Right cardiac atrium (tissue), 5 donors: ENCODE measurements around the gene LGALS7B. TPM values are rescaled to one million over a fixed set of nuclear protein-coding genes. Genes with fewer than 3 reads are reported as not detected.
"Not testable (repeated sequence)": the region's sequence is repeated elsewhere in the genome, so short reads cannot be mapped to it uniquely, and the experiment has no call there.

Experiments
- ATAC-seq, 2 donors: fragments of 200-7000 bp; cut with Tn5 transposase; one replicate each; pipeline versions ENCODE4 v1.8.0 to v1.9.1; 2020; ENCODE audit warnings: moderate library complexity in 2 of 2, mild to moderate bottlenecking in 1 of 2
- DNase-seq, 3 donors: peaks; one replicate each; pipeline ENCODE4 v3.0.0-alpha.2; 2020
- H3K27ac ChIP-seq: one replicate; pipeline ENCODE4 v1.5.1; 2013; ENCODE audit warnings: mild to moderate bottlenecking, low read length, control low read depth, moderate library complexity
- H3K27me3 ChIP-seq: one replicate; pipeline ENCODE4 v1.6.1; 2013; ENCODE audit not compliant: control insufficient read depth, insufficient read depth
- H3K4me1 ChIP-seq: one replicate; pipeline ENCODE4 v1.6.1; 2013; ENCODE audit warnings: low read length; ENCODE audit not compliant: control insufficient read depth, insufficient read depth
- H3K4me3 ChIP-seq: one replicate; pipeline ENCODE4 v1.5.1; 2013; ENCODE audit warnings: low read length, control low read depth
- H3K9me3 ChIP-seq: one replicate; pipeline ENCODE4 v1.6.1; 2013; ENCODE audit warnings: low read length; ENCODE audit not compliant: control insufficient read depth
- WGBS: extraction: QIAGEN DNeasy Blood & Tissue Kit; methylation state at CpG from one replicate; pipeline ENCODE4 v1.1.7; 2013; 5-methylcytosine and 5-hydroxymethylcytosine counted together
- intact Hi-C, 4 donors: fragments of 100-400 bp; cut with DNase I; formaldehyde crosslinking; loops; one replicate each; pipeline versions ENCODE4 v1.11.0 to v1.14.0; 2022 to 2023
- polyA plus RNA-seq: library from polyadenylated mRNA; stranded (reverse); fragments of 200-250 nt; gene quantifications from one replicate; pipeline ENCODE4 v1.2.3, GENCODE V29; 2013
- total RNA-seq, 4 donors: library from RNA; stranded (reverse); fragmentation: NEBNext Ultra II Directional; extraction: Animal tissue kit (Norgen Biotek cat#: 25700); gene quantifications; one replicate each; pipeline ENCODE4 v1.2.1, GENCODE V29; 2021
- donor health status: healthy with polysubstance abuse.
- donor health status: DM: no; HTN: yes; CAD: no.
- donor health status: DM: no; HTN: no; CAD: no.
- donor health status: DM: no; HTN: yes; CAD: no; lungs with severe emphysema.
- donor health status: DM: yes; HTN: yes; CAD: no.

LGALS7B gene
- total and polyA plus RNA-seq, 5 donors = 0.70 TPM; not detected in 4

GRCh38 chr19:38812841-38813320 is 23.9 kb downstream of the LGALS7B start, which contains the start of gene LGALS4:
LGALS4 (minus strand) TSS chr19:38812945; CDS start chr19:38812886, 59 bp downstream.
- no peaks in the 10 kb centered on the region for H3K27me3 ChIP-seq
- no peak within 1 kb of the TSS for H3K4me3 ChIP-seq
- no peaks in the 10 kb centered on the region for H3K4me1 ChIP-seq
- no peaks in the 10 kb centered on the region for H3K9me3 ChIP-seq
- DNase-seq = peak in 1 of 3 donors; percentile 35
- ATAC-seq = peak in 1 of 2 donors; percentile 51
- H3K27ac ChIP-seq = no peak within 1 kb of the TSS
- 87% methylated on average over 15 of the region's 15 CpGs for WGBS
- intact Hi-C loops = no loop called here

DNA sequence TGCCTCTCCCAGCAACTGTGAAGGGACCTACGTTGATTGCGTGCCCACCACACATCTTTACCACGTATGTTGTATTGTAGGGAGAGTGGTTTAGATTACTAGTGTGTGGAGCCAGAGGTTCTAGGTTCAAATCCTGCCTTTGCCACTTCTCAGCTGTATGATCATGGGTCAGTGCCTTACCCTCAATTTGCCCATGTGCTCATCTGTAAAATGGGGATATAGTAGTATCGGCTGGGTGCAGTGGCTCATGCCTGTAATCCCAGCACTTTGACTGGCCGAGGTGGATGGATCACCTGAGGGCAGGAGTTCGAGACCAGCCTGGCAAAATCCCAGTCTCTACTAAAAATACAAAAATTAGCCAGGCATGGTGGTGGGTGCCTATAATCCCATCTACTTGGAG is 24.3 kb downstream of the LGALS7B start:
- Histone ChIP-seq H3K27ac (no peak overlapping the region), H3K4me3 (no peak overlapping the region), H3K4me1 (no peaks in the 10 kb centered on the region), H3K9me3 (no peaks in the 10 kb centered on the region), H3K27me3 (no peaks in the 10 kb centered on the region)
- ATAC-seq (no peak), DNase-seq (no peak)
- WGBS = 93% methylated on average over 6 of the region's 6 CpGs
- intact Hi-C loops = no loop called here

DNA sequence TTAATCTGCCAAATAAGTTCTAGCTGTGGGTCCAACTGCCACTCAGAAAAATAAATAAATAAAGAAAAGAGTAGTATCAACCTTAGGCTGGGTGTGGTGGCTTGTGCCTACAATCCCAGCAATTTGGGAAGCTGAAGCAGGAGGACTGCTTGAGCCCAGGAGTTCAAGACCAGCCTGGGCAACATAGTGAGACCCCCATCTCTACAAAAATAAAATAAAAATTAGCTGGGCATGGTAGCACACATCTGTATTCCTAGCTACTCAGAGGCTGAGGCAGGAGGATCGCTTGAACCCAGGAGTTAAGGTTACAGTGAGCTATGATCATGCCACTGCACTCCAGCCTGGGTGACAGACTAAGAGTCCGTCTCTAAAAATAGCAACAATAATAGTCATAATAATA is 24.9 kb downstream of the LGALS7B start:
- DNase-seq, H3K9me3 ChIP-seq, H3K4me1 ChIP-seq, H3K27ac ChIP-seq, H3K27me3 ChIP-seq, intact Hi-C loops, H3K4me3 ChIP-seq, ATAC-seq: not testable (repeated sequence)
- 79% methylated on average over 2 of the region's 2 CpGs for WGBS

DNA sequence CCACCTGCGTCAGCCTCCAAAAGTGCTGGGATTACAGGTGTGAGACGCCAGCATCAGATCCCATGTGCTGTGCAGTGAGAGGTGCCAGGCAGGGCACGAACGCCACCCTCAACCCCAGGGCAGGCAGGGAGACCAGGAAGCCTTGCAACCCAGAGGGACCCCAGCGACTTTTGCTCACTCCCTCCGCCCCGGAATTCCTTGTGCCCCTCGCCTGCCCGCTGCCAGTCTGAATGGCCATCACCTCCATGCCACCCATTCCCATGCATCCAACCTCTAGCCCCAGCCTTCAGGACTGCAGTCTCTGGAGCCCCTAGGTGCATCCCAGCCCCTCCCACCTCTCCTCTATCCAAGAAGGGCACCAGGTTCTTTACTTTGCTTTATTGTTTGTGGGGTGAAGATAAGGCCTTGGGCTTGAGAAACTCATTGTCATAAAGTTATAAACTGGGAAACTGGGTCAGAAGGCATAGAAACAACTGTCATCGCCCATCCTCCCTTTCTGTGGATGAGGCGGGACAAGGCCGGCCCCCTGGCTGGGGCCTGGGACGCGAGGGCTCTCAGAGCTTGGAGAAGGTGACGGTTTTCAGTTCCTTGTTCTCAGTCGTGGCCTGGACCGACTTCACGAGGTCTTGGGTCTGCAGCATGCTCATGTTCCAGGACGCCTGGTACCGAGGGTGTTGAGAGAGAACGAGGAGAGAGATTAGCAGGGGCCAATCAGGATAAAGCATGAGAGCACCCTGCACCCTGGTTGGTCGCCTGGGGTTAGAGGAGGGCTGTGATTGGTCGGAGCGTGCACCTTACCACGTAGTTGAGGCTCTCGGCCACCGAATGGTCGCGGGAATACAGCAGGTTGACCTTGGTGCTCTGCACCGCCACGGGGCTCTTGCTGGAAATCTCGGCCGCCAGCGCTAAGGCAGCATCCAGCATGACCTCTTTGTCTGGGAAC is 26.3 kb downstream of the LGALS7B start:
- Histone ChIP-seq H3K4me3 (no peak overlapping the region), H3K4me1 (peaks cover 3% of the 10 kb centered on the region), H3K9me3 (no peaks in the 10 kb centered on the region), H3K27ac (no peak overlapping the region), H3K27me3 (no peaks in the 10 kb centered on the region)
- no peak for ATAC-seq
- intact Hi-C loops = no loop called here
- no peak for DNase-seq
- WGBS = 90% methylated on average over 34 of the region's 34 CpGs

DNA sequence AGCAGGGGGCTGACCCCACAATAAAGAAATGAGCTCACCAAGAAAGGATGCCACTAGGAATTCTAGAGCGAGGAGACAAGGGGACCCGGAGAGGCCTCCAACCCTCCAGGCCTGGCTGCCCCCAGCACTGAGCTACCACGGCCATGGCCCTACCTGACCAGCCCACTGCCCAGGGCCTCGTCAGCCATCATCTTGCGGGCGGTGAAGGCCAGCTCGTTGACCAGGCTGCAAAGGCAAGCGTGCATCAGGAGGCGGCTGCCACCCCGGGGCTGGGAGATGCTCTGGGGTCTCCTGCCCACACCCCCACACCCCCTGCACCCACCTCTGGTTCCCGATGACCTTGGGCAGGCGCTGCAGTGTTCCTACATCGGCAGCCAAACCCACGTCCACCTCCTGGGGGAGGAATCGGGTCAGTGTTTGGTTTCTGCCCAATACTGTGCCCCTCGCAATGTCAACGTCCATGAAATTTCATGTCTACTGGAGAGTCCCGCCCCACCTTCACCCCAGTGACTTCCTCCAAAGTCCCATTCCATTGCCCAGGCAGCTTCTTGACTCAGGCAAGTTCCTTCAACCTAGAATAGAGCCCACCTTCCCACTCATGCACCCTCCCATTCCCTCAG is 27.2 kb downstream of the LGALS7B start:
- DNase-seq (no peak), ATAC-seq (no peak)
- Histone ChIP-seq H3K4me1 (peaks cover 5% of the 10 kb centered on the region), H3K4me3 (no peak overlapping the region), H3K9me3 (no peaks in the 10 kb centered on the region), H3K27ac (no peak overlapping the region), H3K27me3 (no peaks in the 10 kb centered on the region)
- whole genome bisulfite sequencing = 91% methylated on average over 18 of the region's 18 CpGs
- intact Hi-C loops = no loop called here

- WGBS = 93% methylated on average over 15 of the region's 15 CpGs
- Histone ChIP-seq H3K27me3 (no peaks in the 10 kb centered on the region), H3K4me1 (peaks cover 5% of the 10 kb centered on the region), H3K27ac (no peak overlapping the region), H3K9me3 (no peaks in the 10 kb centered on the region), H3K4me3 (no peak overlapping the region)
- intact Hi-C loops = no loop called here
- ATAC-seq (no peak), DNase-seq (no peak)
These were observed 28.1 kb downstream of the LGALS7B start for GRCh38 chr19:38817081-38817480.

DNA sequence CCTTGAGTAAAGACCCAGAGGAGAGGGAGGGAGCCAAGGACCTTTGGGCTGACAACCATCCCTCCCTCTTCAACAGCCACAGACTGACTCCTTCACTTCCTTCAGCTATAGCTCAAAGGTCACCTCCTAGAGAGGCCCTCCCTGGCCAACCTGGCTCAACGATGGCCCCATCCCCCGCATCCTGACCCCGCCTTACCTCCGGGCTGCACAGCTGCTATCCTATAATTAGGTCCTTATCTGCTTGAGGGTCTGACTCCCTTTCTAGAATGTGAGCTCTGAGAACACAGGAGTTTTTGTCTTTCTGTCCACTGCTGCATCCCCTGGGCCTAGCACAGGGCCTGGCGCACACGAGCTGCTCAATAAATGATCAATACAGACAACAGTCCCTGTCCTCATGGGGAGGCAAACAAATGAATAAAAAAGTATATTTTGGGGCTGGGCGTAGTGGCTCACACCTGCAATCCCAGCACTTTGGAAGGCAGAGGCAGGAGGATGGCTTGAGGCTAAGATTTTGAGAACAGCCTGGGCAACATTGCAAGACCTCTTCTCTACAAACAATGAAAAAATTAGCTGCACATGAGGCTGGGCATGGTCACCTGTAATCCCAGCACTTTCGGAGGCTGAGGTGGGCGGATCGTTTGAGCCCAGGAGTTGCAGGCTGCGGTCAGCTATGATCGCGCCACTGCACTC is 30.4 kb downstream of the LGALS7B start:
- Histone ChIP-seq H3K4me3 (no peak overlapping the region), H3K27ac (no peak overlapping the region), H3K4me1 (peaks cover 5% of the 10 kb centered on the region), H3K27me3 (no peaks in the 10 kb centered on the region), H3K9me3 (no peaks in the 10 kb centered on the region)
- WGBS = 69% methylated on average over 13 of the region's 13 CpGs
- ATAC-seq (peak; percentile 47 to 58), DNase-seq (no peak)
- intact Hi-C loops = no loop called here

DNA sequence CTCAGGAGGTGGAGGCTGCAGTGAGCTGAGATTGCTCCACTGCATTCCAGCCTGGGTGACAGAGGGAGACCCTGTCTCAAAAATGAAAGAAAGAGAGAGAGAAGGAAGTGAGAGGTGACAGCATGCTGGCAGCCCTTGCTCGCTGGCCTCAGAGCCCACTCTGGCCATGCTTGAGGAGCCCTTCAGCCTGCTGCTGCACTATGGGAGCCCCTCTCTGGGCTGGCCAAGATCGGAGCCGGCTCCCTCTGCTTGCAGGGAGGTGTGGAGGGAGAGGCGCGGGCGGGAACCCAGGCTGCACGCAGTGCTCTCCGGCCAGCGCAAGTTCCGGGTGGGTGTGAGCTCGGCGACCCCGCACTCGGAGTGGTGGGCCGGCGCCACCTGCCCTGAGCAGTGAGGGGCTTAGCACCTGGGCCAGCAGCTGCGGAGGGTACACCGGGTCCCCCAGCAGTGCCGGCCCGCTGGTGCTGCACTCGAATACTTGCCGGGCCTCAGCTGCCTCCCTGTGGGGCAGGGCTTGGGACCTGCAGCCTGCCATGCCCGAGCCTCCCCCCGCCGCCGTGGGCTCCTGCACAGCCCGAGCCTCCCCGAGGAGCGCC is 32.3 kb downstream of the LGALS7B start:
- H3K27ac ChIP-seq, H3K4me1 ChIP-seq, H3K27me3 ChIP-seq, intact Hi-C loops, H3K4me3 ChIP-seq, H3K9me3 ChIP-seq: not testable (repeated sequence)
- peak in 1 of 2 donors; percentile 27 for ATAC-seq
- WGBS = 97% methylated on average over 29 of the region's 29 CpGs
- DNase-seq = peak in 1 of 3 donors; percentile 60

- H3K9me3 ChIP-seq, DNase-seq, H3K27me3 ChIP-seq, ATAC-seq, intact Hi-C loops, H3K4me3 ChIP-seq, H3K27ac ChIP-seq, H3K4me1 ChIP-seq: not testable (repeated sequence)
- 72% methylated on average over 7 of the region's 7 CpGs for WGBS
These were observed 36.9 kb downstream of the LGALS7B start for GRCh38 chr19:38825936-38826335.

GRCh38 chr19:38826856-38827551 is 38.0 kb downstream of the LGALS7B start:
- Histone ChIP-seq H3K4me3 (no peak overlapping the region), H3K9me3 (no peaks in the 10 kb centered on the region), H3K27ac (no peak overlapping the region), H3K4me1 (peaks cover 6% of the 10 kb centered on the region), H3K27me3 (no peaks in the 10 kb centered on the region)
- intact Hi-C loops = no loop called here
- DNase-seq = peak in 1 of 3 donors; percentile 5
- no peak for ATAC-seq
- 60% methylated on average over 6 of the region's 6 CpGs for WGBS
